SH-SY5Y (cell line): ENCODE data around the gene PIGN.

ENCODE experiments used
- GATA2 ChIP-seq: IDR thresholded peaks from 2 replicates; pipeline ENCODE4 v1.6.1; 2011; ENCODE audit warnings: mild to moderate bottlenecking, low read depth, low read length
- GATA3 ChIP-seq: IDR thresholded peaks from 2 replicates; pipeline ENCODE4 v1.6.1; 2011; ENCODE audit warnings: low read depth, mild to moderate bottlenecking, low read length, moderate library complexity

- peak; percentile 20; the same call in 1 of the 2 replicates for TF ChIP-seq GATA2
- TF ChIP-seq GATA3 = no peak
Measured at GRCh38 chr18:62030091-62030985, 156.5 kb downstream of the PIGN start.
